OCI-M2 (cell line): ENCODE results near the gene TENM4.
"Not testable (repeated sequence)": the region's sequence is repeated elsewhere in the genome, so short reads cannot be mapped to it uniquely, and the experiment has no call there.

Source experiments
- DNase-seq: peaks from one replicate; lab custom pipeline; 2025; ENCODE audit not compliant: unreplicated experiment; lab: John Stamatoyannopoulos, UW

TENM4 gene

DNA sequence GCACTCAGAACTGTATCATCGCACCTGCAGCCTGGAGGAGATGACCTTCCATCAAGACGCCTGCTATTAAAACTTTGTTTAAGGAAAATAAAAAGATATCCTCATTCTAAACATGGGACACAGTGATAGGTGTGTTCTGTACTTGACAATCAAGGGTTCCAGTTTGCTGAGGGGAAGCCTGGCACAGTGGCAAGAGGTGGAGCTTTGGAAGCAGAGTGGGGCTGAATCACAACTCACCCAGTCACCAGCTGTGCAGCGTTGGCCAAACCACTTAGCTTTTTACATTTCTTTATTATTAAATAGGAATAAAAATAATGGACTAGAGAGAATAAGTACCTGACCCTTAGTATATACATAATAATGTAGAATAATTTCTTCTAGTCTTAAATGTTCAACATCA is 220.7 kb downstream of the TENM4 start:
- no peak for DNase-seq

GRCh38 chr11:79219186-79220045 is 221.4 kb downstream of the TENM4 start:
- no peak for DNase-seq

DNA sequence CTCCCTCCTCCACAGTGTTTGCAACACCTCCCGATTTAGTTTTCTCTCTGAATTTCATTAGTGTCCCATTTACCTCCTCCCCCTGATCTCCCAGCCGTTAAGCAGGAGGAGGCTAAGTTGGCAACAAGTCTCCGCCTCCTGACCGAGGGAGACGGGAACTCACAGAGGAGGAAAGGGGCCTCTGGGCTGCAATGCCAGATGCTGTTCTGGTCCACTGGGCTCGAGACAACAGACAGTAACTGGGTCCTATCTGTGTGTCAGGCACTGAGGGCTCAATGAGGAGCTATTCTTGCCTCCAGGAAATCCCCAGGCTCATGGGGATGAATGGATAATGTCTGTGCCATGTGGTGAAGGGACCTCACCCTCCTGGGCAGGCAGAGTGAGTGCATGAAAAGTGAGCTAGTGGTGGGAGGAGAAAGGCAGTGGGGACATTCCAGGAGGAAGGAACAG is 228.1 kb downstream of the TENM4 start:
- DNase-seq, result no peak

GRCh38 chr11:79209540-79210266 is 231.1 kb downstream of the TENM4 start:
- no peak for DNase-seq

DNA sequence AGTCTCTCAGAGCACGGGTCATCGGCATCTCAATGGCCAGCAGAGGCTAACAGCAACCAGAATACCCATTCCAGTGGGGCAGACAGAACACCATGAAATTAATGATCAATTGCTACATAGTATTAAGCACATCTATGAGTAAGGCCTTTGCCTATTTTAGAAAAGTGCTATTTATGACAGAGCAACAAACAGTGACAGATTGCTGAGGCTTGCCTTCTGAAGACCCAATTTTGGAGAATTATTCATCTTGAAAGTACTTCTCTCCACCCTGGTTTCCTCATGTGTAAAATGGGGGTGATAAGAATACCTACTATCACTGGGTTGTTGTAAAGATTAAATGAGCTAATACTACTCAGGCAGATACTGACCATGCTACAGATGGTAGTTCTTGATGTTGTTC is 232.7 kb downstream of the TENM4 start:
- no peak for DNase-seq

DNA sequence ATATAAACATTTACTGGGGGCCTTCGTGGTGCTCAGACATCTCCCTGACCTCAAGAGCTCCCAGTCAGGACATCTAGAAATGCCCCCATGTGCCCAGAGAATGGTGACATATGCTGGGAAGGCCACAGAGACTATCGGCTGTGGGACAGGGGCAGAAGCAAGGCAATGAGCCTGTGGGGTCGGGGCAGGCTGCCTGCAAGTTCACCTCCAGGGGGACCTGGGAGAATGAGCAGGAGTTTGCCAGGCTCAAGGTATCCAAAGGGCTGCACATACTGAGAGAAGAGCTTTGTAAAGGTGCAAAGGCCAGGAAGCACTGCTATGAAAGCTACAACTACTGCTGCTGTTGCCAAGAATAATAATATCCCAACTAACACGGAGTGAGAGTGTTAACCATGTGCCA is 233.9 kb downstream of the TENM4 start:
- no peak for DNase-seq

DNA sequence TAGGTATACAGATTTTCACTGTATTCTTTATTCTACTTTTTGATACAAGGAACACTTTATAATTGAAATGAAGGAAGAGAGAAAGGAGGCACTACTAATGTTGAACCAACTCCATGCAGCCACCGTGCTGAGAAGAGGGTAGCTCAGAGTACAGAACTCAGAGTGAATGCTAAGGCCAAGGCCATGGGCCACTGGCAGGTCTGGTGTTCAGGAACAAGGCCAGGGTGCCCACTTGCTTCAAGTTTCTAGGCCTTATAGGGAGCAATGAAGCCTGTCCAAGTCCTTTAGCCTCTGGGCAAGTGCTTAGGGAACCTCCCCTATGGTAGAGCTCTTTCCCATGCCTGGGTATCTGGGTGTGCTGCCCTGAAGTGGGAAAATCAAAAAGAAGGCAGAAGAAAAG is 235.0 kb downstream of the TENM4 start:
- DNase-seq, result no peak

GRCh38 chr11:79201677-79202347 is 239.0 kb downstream of the TENM4 start:
- DNase-seq, result no peak

DNA sequence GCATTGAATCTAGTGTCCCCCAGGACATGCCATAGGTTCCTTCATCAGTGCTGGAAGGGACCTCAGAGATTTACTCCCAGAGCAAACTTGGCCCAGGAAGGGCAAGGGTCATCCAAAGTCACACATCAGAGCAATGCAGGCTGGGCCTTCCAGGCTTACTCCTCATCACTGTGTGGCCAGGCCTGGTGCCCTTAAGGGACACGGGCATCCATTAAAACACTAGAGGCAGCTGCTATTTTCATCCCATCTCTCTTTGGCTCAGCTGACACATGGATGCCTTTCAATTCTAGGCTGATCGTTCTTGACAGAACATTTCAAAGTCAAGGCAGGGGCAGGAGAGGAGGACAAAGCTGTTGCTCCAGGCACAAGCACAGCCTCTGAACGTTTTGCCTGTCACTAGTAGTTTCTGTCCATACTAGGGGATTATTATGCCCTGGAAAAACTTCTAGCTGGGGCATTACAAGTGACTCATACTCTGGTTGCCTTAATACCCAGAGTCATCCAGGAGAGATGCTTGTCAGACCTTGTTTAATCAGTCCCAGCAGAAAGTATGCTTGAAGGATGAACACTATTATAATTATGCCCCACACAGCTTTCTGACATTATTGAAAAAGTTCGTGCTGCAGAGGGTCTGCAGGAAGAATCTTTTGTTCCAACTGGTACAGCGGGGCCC is 240.3 kb downstream of the TENM4 start:
- no peak for DNase-seq

DNA sequence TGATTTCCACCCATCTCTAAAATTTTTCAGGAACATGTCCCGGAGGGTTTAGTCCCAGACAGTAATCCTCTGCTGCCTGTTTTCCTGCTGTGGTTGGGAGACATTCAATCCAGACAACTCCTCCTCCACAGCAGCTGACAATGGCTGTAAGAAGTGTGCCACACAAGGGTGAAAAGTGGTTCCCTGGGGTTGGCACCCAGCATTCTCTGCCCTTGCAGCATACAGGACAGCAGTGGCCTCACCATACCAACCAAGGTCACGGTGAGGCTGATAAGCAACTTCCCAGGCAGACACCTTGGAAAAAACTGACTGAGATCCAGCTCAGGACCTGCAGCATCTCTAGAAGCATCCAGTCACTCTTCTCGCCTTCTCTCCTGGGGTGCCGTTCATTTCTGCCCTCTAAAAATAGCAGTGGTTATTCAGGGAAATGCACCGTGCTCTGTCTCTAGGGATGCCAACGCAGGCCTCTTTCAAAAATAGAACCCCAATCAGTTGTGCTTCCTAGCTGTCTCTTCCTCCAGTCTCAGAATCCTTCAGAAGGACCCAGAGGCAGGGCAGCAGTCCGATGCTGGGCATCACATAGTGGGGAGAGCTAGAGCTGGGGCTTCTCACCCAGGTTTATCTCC is 241.0 kb downstream of the TENM4 start:
- no peak for DNase-seq

DNA sequence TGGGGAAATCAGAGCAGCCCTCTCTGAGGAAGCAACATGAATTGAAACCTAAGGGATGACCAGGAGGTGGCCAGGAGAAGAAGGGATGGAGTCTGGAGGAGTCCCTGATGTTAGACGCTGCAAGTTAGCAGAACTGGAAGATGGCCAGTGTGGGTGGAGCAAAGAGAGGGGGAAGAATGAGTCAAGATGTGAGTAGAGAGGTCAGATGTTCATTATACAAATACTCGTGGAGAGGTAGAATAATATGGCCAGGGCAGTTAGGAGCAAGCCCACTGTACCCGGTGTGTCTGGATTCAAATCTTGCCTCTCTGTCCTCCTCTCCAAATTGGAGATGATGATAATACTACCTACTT is 242.0 kb downstream of the TENM4 start:
- DNase-seq, result no peak

DNA sequence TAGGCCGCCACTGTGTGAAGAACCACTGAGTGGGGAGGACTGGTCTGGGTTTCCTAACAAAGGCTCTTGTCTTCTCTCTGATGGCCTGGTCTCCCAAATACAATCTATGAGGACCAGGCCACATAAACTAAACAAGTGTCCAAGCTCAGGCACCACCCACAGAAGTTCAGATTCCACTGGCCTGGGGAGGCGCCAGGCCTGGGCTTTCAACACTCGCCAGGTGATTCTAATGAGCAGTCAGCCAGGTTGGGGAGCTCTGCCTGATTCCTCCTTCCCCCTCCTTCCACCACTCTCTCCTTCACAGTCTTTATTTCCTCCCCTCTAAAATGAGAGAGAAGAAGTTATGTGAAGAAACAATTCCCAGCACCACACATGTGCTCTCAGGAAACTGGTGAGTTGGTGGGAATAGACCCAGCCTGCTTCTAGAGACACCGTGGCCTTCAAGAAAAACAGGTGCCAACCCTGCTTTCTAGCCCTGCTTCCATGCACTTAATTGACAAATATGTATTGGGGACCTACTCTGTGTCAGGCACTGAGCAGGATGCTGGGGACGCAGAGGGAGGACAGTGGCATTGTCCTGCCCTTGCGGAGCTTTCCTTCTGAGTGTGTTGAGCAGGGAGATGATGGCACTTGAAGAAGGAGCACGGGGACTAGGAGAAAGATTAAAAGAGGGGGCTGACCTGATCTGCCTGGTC is 242.5 kb downstream of the TENM4 start:
- no peak for DNase-seq

DNA sequence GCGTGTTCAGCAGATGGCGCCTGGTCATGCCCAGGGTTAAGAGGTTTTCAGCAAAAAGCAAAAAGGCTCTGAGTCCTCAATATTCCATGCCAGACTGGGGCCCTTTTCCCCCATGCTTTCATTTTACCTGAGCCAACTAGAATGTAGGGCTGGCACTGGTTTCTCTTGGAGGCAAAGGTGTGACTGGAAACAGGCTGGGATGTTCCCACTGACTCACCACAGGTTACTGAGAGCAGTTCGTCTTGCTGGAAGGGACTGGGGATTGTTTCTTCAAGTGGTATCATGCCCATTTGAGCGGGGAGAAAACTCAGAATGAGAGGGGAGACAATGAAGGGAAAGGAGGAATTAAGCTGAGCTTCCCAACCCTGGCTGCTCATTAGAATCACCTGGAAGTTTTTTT is 243.9 kb downstream of the TENM4 start:
- no peak for DNase-seq

DNA sequence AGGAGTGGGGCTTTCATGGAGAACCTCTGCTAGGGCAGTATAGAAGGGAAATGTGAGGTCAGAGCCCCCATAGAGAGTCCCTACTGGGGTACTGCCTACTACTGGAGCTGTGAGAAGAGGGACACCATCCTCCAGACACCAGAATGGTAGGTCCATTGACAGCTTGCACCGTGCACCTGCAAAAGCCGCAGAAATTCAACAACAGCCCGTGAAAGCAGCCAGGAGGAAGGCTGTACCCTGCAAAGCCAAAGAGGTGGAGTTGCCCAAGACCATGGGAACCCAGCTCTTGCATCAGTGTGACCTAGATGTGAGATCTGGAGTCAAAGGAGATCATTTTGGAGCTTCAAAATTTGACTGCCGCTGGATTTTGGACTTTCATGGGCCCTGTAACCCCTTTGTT is 245.6 kb downstream of the TENM4 start:
- DNase-seq, result no peak

DNA sequence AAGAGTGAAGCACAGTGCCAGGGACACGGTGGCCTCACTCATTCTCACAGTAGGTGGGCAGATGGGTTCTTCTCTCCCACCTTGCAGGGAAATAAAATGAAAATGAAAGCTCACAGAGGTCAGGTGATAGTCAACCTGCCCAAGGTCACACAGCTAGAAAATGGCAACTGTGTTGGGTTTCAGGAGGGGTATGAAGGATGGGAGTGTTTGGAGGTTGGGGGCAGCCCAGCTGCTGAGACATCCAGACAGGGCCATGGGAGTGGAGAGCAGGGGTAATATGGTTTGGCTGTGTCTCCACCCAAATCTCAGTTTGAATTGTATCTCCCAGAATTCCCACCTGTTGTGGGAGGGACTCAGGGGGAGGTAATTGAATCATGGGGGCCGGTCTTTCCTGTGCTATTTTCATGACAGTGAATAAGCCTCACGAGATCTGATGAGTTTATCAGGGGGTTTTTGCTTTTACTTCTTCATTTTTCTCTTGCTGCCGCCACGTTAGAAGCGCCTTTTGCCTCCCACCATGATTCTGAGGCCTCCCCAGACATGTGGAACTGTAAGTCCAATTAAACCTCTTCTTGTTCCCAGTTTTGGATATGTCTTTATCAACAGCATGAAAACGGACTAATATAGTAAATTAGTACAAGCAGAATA is 247.0 kb downstream of the TENM4 start:
- no peak for DNase-seq

GRCh38 chr11:79192836-79193235 is 248.0 kb downstream of the TENM4 start:
- no peak for DNase-seq

DNA sequence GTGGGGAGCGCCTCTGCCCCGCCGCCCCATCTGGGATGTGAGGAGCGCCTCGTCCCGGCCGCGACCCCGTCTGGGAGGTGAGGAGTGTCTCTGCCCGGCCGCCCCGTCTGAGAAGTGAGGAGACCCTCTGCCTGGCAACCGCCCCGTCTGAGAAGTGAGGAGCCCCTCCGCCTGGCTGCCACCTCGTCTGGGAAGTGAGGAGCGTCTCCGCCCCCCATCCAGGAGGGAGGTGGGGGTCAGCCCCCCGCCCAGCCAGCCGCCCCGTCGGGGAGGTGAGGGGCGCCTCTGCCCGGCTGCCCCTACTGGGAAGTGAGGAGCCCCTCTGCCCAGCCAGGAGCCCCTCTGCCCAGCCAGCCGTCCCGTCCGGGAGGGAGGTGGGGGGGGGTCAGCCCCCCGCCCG is 249.1 kb downstream of the TENM4 start:
- DNase-seq, result not testable (repeated sequence)

DNA sequence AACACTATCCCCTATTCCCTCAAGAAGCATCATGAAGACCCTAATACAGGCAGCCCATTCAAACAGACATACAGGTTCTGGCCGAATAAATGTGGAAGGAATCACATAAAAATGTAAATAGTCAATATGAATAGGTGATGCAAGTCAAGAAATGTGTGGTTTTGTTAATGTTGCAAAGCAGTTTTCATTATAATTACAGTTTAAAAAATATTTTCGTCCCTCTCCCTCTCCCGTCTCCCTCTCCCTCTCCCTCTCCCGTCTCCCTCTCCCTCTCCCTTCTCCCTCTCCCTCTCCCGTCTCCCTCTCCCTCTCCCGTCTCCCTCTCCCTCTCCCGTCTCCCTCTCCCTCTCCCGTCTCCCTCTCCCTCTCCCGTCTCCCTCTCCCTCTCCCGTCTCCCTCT is 250.3 kb downstream of the TENM4 start:
- DNase-seq, result not testable (repeated sequence)

DNA sequence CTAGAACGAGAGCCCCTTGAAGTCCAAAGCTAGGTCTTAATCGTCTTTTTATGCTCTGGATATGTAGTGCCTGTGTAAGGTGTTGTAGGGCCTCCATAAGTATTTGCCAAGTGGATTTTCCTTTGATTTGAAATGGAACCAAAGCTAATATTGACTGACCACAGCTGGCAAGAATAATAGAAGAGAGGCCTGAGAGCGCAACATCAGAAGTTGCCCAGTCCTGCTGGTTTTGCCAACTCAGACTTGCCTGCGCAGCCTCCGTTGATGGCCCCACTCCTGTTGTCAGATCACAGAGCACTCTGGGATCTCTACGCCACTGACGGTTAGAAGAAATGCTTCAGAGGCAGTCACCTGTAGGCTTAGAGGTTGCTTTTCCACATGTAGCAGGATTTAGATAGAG is 251.2 kb downstream of the TENM4 start:
- DNase-seq, result no peak

- DNase-seq, result no peak
Measured at GRCh38 chr11:79189055-79189454, 251.8 kb downstream of the TENM4 start.
